Astrocyte of the spinal cord (primary cell): ENCODE results near the gene IFNA8.
"Not testable (repeated sequence)": the region's sequence is repeated elsewhere in the genome, so short reads cannot be mapped to it uniquely, and the experiment has no call there.

ENCODE experiments used
- DNase-seq: peaks from one replicate; pipeline ENCODE4 v3.0.0; 2011; ENCODE audit warnings: low read depth, low spot score
- H3K4me3 ChIP-seq: 2 replicates; pipeline ENCODE4 v1.5.1; 2011; ENCODE audit warnings: low read depth, mild to moderate bottlenecking, low read length, moderate library complexity
- CTCF ChIP-seq: IDR thresholded peaks from 2 replicates; pipeline ENCODE4 v1.5.1; 2012; ENCODE audit warnings: low read depth, mild to moderate bottlenecking, low read length, inconsistent platforms
- in situ Hi-C: cut with HindIII; loops from 2 replicates; pipeline ENCODE4 v1.10.0; 2017; ENCODE audit warnings: low sequenced_read_pairs

IFNA8 gene

GRCh38 chr9:21428235-21428634 lies 19.3 kb downstream of the IFNA8 start:
- no peak for DNase-seq
- in situ Hi-C loops: no loop called here
- no peak for TF ChIP-seq CTCF
- H3K4me3 ChIP-seq: no peak overlapping the region

- no peak overlapping the region for H3K4me3 ChIP-seq
- no peak for TF ChIP-seq CTCF
- DNase-seq: no peak
- in situ Hi-C loops: no loop called here
Observed at GRCh38 chr9:21429191-21429590, 20.3 kb downstream of the IFNA8 start.

GRCh38 chr9:21432672-21433425 lies 23.9 kb downstream of the IFNA8 start:
- no peak for TF ChIP-seq CTCF
- in situ Hi-C loops: no loop called here
- DNase-seq: no peak
- no peak overlapping the region for H3K4me3 ChIP-seq

GRCh38 chr9:21434202-21435014 lies 25.5 kb downstream of the IFNA8 start:
- DNase-seq: peak; percentile 78
- TF ChIP-seq CTCF: peak; percentile 73
- in situ Hi-C loops: no loop called here
- H3K4me3 ChIP-seq: no peak overlapping the region

GRCh38 chr9:21435015-21435383 lies 26.1 kb downstream of the IFNA8 start:
- DNase-seq, H3K4me3 ChIP-seq, in situ Hi-C loops: not testable (repeated sequence)

GRCh38 chr9:21440139-21440538 lies 31.2 kb downstream of the IFNA8 start, which contains the start of gene IFNA1:
Gene IFNA1, plus strand, starts transcription at chr9:21440439. Its CDS starts 69 bp downstream, at chr9:21440508.
- in situ Hi-C loops: no loop called here
- no peak for DNase-seq
- no peak for TF ChIP-seq CTCF
- no peak within 1 kb of the TSS for H3K4me3 ChIP-seq
